NCI-H2196 (cell line): ENCODE data around the gene SIGLEC1.
A peak's percentile ranks its signal among the peaks of the same experiment; 100 is the strongest.

Experiments used
- DNase-seq: peaks from one replicate; lab custom pipeline; 2025; ENCODE audit not compliant: unreplicated experiment; lab: John Stamatoyannopoulos, UW

The SIGLEC1 gene

DNA sequence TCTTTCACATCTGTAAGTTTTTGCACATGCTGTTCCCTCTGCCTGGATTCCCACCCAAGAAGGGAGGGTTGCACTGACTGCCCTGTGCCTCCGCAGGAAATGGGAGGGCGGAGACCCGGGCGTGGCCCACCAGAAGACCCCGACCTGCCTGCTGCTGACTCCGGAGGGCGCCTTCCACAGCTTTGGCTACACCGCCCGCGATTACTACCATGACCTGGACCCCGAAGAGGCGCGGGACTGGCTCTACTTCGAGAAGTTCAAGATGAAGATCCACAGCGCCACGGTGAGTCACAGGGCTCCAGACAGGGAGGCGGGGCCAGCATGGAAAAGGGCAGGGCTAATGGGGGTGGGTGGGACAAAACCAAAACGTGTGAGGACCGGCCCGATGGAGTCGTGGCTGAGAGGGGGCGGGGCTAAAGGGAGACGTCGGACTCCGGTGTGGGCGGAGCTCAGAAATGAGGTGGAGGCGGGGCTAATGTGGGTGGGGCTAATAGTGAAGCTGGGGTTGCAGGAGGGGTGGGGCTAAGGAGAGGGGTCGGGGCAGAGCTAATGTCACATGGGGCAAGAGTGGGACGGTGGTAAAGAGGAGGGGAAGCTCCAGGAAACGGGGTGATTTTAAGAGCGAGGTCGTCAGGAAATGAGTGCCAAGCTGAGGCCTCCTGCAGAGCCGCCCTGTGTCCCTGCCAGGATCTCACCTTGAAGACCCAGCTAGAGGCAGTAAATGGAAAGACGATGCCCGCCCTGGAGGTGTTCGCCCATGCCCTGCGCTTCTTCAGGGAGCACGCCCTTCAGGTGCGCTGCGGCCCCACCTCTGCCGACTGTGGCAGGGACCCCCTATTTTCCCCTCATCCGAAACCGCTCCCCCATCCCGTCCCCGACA, 32.6 kb upstream of the SIGLEC1 start:
- DNase-seq: peak; percentile 76

DNA sequence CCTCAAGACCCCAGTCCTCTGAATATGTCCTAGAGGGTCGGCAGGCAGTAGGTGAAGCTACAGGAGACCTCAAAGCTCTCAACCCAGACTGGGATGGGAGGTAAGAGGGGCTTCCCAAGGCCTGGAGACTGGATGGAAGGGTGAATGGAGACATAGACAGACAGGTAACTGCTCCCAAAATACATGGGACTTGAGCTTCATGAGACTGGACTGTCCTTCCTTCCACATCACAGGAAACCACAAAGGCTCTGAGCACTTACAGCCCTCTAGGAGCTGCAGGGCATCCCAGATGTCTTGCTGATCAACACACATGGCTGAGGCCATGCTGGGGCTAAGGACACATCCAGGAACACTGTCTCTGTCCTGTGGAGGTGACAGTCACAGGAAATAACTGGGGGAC, 31.6 kb upstream of the SIGLEC1 start:
- DNase-seq: no peak

DNA sequence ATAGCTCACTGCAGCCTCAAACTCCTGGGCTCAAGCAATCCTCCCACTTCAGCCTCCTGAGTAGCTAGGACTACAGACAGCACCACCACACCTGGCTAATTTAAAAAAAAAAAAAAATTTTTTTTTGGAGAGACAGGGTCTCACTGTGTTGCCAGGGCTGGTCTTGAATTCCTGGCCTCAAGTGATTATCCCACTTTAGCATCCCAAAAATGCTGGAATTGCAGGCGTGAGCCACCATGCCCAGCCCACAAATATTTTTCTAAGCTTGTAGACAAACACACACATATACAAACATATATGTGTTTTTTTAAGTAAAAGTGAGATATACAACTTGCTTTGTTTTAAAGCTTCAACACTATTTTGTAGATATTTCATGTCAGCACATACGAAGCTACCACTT, 30.9 kb upstream of the SIGLEC1 start:
- DNase-seq: no peak

DNA sequence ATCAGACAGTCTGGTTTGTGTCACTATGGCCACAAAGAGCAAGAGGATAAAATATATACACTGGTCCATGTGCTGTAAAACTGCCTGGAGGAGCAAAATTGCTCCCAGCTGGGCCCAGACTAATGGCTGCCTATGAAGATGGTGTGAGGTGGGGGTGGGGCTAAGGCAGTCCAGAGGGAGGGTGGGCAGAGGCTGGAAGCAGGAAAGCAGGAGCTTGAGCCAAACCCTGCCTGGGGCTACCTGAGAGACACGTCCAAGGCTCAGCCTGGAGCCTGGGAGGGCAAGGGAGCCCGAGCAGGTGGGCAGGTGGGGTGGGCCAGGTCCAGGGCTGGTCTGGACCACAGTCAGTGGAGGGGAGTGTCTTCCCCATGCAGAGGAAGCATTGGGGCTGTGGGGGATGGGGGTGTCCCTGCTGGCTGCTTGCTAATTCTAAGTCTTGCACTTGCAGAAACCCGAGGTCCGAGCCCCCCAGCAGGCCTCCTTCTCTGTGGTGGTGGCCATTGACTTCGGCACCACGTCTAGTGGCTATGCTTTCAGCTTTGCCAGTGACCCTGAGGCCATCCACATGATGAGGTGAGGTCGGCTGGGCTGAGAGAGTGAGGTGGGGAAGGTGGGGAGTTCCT, 29.5 kb upstream of the SIGLEC1 start:
- no peak for DNase-seq

DNA sequence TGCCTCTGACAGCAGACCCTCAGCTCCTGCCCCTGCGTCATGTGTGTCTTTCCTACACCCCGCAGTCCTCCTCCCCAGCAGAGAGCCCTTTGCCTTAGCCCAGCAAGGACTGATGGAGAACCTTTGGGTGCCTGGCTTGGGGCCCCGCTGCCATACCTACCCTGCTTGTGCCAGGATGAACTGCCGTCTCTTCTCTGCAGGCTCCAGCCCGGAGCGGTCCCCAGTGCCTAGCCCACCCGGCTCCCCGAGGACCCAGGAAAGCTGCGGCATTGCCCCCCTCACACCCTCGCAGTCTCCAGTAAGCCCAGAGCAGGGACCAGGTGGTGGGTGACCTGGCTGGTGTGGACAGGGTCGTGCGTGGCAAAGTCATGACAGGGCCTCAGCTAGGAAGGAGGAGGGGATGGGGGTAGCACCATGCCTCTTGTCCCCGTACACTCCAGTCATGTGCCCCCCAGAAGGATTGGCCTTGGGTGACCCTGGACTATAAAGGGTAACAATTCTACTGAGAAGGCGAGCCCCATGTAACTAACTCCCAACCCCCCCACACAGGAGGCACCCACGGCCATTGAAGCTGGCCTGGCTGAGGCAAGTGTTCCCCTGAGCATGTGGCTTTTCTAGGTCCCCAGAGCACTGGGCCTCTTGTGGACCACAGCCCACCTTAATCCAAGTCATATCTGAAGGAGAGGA, 28.4 kb upstream of the SIGLEC1 start:
- DNase-seq: no peak

DNA sequence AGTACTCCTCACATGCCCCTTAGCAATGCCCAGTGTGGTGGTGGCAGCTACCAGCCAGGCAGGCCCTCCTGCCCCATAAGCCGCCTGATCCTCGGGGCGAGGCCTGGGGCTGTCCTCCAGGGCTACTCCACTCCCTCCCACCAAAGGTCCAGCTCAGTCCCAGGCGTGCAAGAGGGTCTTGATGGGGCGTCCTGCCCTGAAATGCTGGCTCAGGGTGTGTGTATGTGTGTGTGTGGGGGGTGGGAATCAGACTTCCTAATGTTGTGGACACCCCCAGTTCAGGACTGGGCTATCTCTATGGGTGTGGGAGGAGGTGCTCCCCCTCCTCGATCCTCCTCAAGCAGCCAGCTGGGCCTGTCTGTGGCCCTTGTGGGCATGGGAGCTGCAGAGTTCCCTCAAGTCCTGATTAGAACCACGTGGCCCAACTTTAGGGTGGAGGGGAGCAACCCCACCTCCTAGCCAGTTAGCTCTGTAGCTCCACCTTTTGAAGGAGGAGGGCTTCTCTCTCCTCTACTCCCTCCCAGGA, 27.6 kb upstream of the SIGLEC1 start:
- no peak for DNase-seq

DNA sequence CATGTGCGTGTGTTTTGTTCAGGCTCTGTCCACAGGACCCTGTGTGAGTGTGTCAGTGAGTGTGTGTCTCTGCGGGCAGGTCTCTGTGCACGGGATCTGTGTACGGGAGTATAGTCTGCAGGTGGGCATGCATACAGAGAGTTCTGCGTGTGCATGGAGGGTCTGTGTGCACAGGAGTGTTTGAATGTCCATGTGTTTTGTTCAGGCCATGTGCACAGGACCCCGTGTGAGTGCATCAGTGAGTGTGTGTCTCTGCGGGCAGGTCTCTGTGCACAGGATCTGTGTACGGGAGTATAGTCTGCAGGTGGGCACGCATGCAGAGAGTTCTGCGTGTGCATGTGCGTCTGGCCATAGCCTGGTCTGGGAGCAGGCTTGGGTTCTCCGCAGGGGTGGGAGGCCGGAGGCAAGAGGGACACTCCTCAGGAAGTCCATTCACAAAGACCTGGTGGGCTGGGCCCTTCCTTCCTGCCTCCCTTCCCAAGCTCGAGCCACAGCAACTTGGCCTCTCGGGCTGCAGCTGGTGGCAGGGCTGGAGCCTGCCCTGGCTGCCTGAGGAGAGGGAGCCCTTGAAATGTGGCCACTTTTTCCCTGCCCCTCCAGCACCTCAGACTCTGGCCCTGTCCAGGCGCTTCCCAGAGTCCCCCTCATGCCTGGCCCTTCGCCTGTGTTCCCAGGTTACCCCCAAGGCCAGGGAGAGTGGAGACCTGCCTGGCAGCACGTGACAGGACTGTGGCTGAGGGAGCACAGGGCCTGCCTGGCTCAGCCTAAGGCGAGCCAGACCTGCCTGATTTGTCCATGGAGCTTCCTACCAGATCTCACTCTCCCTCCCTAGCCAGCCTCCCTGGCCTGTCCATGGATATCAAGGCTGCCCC, 26.9 kb upstream of the SIGLEC1 start:
- no peak for DNase-seq

DNA sequence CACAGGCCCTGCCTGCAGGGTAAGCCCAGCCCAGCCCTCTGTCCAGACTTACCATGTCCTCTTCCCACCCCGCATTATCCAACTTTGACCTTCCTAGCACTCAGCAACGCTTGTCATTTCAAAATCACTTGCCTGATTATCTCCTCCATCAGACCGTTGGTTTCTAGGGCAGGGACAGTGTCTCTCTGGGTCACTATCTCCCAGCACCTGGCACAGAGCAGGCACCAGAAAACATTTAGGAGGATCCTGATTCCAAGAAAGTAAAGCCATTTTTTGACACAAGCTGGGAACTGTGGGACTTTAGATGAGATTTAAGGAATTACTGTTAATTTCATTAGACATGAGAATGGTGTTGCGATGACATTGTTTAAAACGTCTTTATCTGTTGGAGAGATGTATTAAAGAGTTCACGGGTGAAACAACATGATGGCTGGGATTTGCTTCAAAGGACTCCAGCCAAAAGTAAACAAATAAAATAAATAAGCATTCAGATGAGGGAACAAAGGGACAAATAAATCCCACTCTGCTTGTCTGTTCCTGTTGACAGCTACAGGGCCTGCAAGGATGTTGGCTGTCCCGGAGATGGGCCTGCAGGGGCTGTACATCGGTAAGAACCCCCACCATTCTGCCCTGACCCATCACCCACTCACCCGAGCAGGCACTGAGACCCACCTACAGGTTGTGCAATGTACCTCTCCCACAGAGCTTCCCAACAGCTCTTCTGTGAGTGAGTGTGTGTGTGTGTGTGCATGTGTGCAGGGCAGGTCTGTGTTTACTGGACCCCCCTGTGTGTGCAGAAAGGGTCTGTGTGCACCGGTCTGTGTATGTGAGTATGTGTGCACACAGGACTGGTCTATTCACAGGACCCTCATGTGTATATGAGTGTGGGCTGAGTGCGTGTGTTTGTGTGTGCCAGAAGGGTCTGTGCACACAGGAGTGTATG, 26.0 kb upstream of the SIGLEC1 start:
- DNase-seq: no peak

DNA sequence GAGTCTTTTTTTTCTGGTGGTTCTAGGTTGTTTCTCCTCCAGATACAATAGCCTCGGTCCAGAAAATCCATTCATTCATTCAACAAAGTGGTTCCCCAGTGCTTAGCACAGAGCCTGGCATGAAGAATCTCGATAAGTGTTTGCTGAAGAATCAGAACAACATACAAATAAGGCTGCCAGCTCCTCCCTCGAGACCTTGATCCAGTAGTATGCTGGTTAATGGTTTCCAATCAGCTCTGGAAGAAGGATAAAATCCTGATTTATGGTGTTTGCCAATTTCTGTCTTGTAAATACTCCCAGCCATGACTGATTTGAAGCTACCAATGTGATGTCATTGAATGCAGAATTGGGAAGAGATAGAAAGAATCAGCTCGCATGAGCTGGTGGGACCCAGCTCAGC, 23.4 kb upstream of the SIGLEC1 start:
- no peak for DNase-seq

DNA sequence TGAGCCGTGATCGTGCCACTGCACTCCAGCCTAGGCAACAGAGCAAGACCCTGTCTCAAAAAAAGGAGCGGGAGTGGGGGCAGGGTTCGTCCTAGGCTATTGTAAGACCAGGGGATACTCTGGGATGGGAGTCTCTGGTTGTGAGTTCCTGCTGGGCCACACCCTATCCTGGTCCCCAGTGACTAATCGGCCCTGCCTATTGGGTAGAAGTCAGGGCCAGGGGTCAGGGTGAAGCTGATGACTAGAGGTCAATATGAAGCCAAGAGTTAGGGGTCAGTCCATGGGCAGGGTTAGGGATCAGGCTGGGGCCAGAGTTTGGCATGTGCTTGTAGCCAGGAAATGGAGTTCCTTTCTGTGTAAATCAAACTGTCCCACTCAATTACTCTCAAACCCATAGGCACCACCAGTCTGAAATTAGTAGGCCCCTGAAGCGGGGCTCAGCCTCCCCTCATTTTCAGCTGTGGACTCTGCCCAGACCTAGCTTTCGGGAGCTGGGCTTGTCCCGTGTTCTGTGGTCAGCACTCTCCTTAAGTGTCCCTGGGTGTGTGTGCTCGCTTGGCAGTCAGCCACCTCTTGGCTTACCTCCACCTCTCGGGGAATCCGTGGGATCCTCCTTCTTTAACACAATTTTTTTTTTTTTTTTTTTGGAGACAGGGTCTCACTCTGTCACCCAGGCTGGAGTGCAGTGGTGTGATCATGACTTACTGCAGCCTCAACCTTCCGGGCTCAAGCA, 21.9 kb upstream of the SIGLEC1 start:
- no peak for DNase-seq

DNA sequence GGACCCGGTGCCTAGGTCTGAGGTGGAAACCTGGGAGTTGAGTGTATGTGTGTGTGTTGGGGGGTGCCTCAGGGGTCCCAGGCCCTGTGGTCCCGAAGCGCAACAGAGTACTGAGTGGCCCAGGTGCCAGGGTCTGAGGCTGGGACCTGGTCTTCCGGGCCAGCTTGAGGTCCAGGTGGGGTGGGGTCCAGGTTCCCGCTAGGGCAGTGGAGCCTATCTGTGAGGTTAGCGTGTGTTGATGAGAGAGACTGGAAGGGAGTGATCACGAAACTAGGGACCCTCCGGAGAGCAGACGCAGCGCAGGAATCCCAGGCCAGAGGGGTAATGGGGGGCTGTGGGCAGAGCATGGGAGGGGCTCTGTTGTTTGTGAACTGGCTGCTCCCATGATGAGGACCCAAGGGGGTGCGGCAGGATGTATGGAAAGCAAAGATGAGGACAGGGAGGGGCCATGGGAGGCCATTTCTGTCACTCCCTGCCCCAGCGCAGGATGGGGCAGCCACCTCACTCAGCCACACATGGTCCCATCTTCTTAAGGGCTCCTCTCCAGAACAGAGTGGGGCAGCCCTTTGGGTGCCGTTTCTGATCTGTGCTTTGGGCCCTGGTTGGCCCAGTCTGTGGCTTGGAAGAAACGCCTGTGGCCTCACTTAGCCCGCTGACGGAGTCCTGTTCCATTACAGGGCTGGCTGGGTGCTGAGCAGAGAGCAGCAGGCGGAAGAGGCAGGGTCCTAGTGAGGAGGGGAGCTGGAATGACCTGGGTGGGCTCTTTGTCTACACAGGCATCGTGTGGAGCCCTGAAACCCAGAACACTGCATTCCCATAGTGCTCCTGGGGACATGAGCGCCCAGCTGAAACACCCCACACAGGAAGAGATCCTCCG, 21.0 kb upstream of the SIGLEC1 start:
- DNase-seq: no peak

DNA sequence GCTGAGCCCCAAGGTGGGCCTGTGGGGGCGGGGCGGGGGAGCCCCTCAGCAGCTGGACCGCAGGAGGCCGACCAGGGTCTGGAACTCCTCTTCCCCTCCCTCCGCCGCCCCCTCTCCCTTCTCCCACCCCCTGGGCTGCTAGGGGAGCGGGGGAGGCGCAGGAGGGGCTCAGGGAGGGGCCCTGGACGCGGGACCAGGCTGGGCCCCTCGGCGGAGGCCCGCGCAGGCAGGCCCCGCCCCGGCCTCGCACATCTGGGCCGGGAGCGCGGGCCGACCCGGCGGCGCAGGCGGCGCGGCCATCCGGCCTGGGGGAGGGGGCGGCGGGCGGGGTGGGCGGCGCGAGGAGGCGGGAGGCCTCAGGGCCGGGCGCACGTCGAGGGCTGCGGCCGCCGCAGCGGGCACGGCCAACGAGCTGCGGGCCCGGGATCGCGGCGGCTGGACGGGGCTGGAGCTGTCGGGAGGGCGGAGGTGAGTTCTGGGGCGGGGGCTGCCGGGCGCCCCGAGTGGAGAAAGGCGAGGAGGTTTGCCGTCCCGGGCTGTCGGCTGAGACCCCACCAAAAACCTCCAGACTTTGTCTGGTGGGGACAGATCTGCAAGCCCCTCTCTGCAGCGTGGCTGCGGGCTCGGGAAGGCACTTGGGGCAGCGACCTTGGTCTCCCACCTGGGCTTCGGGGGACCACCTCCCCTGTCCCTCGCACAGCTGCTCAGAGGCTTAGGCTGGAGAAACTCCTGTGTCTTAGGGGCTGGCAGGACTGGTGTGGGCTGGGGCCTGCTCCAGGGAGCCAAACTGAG, 20.1 kb upstream of the SIGLEC1 start, which contains the start of gene HSPA12B:
HSPA12B (plus strand) TSS at position 359 of the 792 bp plus-strand sequence. CDS start 5,990 bp downstream, outside the sequence.
- no peak for DNase-seq

DNA sequence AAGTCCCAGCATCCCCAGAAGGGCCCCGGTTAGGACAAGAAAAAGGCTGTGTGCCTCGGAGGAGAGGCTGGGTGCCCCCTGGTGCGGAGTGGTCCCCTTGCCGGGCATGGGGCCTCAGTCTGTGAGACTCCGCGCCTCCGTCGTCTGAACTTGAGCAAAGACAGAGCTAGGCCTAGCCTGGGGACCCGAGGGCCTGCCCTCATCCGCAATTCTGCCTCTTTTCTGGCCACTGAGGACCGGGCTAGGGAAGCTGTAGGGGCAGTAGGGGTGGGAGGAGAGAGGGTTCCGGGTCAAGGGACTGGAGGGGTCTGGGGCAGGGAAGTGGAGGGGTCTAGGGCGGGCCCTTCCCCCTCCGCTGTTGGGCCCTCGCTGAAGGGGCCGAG, 19.5 kb upstream of the SIGLEC1 start:
- DNase-seq: no peak

DNA sequence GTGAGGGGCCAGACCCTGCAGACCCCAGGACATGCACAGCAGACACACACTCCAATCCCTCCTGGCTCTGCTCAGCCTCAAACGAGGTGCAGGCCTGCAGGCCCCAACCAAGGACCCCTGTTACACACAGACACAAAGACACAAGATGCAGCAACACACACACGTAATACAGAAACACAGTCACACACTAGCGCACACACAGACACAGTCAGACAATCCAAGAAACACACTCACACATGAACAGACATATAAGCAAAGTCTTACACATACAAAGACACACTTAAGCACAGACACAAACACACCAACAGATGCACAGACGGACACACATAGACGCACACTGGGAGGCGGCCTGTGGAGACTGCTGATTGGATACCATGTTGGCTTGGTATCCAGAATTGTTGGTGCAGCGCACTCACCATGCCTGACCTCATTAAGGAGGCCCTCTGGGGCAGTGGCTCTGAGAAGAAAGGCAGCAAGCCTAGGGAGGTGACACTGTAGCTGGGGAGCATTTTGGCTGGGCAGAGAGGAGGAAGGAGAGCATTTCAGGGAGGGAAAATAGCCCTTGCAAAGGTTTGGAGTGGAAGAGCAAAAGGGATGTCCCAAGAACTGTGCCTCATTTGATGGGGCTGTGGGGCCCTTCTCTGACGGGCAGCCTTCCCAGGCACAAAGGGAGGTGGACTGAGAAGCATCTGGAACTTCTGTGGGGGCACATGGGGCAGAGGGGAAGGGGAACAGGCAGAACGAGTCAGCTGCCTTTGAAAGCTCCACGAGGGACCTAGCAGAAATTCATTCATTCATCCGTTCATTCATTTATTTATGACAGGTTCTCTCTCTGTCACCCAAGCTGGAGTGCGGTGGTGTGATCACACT, 18.6 kb upstream of the SIGLEC1 start:
- no peak for DNase-seq

DNA sequence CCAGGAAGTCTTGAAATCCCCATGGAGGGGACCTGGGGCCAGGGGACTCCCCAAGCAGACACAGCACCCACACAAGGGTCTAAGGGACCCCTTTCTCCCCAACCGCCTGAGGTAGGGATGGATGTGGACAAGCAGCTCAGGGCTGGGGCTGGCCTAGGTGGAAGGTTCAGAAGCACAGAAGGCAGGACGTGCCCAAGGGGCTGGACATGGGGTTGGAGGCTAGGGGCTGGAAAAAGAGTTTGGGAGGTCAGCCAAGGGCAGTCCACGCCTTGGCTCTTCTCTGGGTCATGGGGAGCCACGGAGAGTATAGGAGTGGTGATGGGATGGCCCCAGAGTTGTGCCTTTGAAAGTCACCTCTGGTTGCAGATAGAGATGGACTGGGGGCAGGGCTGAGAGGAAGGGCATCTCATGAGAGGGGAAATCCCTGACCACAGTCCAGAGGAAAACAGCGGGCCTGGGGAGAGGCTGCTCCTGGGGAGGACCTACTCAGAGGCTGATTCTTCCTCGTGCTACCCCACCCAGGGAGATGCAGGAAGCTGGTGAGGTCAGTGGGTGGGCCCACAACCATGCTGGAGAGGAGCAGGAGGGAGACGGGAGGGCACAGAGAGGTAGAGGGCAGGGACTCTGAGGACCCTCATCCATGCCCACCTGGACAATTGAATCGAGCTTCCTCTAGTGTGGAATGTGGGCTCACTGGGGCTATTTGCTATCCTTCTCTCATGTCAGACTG, 17.6 kb upstream of the SIGLEC1 start:
- no peak for DNase-seq

DNA sequence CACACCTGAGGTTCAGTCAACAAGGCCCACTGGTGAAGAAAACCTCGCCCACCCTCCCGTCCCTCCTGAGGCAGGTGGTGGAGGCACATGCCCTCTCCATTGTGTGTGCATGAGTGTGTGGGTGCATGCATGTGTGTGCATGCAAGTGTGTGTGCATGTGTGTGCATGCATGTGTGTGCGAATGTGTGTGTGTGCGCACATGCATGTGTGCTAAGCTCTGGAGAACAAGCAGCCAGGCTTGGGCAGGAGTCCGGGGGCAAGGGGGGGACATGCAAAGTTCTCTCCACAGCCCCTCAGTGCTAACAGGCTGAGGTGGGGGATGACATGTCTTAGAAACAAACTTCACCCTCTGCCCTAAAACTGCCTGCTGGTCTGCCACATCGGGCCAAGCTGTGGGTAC, 17.0 kb upstream of the SIGLEC1 start:
- DNase-seq: no peak
